Measurements from ENCODE around the gene TNFRSF4.

Gene TNFRSF4

DNA sequence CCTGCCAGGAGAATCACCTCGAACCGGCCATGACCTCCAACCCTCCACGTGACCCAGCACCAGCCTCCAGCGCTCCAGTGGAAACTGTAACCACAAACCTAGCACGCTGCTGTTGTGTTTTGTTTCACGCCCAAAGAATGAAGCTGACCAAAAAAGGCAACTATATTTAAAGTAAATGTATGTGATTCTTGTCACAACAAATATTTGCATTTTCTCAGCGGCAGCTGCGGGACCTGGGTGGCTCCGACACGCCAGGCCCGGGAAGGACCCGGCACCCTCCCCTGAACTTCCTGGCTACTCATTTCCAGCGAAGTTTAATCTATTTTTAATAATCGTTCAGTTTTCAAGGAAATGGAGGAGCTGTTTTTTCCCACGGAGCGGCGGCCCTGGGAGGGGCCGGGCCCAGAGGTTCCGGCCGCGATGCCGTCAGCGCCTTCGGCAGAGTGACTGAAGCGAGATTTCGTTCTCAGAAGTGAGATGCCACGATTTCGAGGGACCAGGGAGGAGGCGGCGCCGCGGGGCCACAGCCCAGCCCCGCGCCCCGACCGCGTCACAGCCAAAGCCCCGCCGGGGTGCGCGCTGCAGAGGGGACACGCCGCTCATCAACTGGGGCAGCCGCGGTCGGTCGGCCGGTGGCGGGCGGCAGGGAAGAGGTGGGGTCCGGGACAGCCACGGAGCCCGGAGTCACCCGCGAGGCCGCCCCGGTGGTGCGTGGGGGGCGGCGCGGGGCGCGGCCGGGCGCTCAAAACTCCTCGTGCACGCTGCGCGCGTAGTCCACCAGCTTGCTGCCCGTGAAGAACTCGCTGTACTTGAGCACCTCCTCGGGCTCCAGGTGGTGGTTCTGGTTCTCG, 3.0 kb upstream of the TNFRSF4 start:
- peak; percentile 58 for DNase-seq

DNA sequence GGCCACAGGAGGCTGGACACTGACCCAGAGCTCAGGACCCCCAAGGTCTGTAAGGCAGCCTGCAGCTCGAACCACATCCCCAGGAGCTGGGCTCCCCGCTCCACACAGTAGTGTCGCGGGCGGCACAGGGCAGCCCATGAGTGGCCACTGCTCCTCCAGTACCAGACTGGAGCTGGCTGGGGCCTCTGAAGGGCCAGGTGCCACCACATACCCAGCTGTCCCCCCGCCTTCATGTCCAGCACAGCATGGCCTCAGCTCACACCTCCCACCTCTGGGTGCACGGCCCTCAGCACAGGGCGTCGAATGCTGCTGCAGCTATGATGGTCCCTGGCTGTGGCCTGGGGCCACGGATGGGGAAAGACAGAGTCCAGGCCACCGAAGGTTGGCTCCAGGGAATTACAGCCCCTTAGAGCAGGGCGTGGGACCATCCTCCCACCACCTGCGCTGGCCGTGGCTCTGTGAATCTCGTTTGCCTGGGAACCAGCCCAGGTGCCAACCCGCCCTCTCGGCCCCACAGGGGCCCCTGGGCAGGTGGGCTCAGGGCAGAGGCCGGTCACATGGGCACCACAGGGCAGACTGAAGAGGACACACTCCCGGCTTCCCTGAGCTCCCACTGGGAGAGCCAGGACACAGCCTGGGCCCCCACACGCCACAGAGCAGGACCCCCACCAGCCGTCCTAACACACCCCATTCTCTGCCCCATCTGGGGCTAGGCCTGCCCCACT, 2.1 kb upstream of the TNFRSF4 start:
- DNase-seq, result no peak

- DNase-seq, result no peak
These were observed 1.2 kb upstream of the TNFRSF4 start for GRCh38 chr1:1215080-1215676.

GRCh38 chr1:1212780-1213344, 1.1 kb downstream of the TNFRSF4 start:
- peak; percentile 65 for DNase-seq

DNA sequence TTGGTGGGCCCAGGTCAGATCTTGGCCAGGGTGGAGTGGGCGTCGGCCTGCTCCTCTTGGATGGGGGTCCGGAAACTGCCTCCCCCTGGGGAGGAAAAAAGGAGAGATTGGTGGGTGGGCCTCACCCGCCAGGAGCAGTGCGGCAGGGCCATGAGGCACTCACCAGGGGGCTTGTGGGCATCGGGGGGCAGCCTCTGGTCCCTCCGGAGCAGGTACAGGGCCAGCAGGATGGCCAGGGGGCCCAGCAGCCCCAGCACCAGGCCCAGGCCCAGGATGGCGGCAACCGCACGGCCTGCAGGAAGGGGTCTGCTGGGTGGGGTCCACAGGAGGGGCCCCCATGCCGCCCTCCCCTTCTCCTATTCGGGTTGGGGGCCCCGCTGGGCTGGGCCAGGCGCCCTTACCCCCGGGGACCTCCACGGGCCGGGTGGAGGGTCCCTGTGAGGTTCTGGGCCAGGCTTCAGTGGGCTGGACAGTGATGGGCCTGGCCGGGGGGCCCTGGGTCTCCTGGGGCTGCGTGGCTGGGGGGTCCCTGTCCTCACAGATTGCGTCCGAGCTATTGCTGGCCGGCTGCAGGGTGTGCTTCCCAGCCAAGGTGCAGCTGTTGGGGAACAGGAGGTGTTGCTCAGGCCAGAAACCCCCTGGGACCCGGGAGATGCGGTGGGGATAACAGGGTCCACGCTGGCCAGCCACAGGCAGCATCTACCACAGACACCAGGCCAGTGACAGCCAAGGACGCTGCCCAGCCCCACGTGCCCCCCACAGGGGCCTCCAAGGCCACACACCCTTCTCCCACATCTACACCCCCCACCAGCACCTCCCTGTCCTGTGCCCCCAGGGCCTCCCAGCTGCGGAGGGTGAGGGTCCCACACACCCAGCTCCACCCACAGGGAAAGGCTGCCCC, 2.2 kb downstream of the TNFRSF4 start:
- peak; percentile 10 for DNase-seq

- peak; percentile 15 for DNase-seq
These were observed 3.0 kb downstream of the TNFRSF4 start for GRCh38 chr1:1210726-1211540.

DNA sequence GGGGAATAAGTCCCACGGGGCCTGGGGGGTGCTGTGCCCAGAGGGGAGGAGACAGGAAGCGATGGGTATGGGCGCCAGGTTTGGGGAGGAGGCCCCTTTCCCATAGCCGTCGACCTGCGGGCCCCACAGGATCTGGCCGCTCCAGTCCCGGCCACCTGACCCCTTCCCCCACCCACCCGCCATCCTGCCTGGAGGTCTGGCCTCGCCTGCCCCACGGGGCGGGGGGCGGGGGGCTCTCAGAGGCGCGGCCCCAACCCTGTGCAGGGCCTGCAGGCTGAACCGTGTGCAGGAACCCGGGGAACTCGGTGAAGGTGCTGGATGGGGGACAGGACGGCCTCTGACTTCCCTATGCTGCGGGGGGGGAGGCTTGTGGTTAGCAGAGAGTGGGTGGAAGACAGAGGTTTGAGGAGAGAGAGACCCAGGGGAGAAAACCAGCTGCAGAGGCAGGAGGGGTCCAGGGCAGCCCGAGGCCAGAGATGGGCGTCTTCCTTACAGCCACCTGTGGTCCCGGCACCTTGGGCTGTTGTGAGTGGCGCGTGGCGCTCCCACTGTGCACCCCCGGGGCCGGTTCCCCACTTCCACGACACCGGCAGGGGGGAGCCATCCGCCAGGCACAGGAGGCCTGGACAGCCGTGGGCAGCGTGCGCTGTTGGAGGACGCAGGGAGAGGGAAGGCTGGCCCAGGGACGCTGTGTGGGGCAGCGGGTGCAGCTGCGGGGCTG, 5.1 kb downstream of the TNFRSF4 start:
- peak; percentile 54 for DNase-seq

DNA sequence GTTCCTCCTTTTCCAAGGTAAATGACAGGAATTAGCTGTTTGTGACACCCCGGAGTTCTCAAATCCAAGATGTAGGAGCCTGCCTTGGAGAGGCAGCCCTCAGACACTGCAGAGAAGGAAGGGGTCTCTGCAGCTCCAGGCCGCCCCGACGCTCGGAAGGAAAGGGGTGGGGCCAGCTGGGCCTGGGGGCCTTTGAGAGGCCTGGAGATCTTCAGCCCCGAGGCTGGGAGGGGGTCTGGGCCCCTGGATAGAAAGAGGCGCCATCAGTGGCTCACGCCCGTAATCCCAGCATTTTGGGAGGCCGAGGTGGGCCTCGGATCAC, 6.4 kb downstream of the TNFRSF4 start:
- DNase-seq, result peak; percentile 10

DNA sequence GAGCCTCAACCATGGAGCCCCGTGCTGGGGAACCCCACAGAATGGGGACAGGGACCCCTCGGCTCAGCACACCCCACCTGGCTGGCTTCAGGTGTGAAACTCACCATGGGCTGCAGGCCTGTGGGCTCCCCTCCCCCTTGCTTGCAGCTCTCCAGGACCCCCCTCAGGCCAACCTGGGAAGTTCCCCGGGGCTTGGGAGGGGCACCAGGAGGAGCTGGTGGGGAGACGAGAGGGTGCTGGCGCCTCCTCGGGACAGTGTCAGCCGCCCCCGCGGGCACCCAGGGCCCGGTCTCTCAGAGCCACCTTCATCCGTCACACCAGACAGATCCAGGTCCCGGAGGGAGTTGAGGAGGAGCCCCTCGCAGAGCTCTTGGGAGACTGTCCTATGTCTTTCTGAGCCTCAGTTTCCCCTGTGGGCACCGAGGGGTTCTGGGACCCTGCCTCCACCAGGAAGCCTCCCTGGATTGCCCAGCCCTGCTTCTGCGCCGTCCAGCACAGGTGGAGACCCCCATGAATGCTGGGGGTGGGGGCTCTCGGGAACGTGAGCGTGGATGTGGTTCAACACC, 6.9 kb downstream of the TNFRSF4 start:
- DNase-seq, result peak; percentile 16

DNA sequence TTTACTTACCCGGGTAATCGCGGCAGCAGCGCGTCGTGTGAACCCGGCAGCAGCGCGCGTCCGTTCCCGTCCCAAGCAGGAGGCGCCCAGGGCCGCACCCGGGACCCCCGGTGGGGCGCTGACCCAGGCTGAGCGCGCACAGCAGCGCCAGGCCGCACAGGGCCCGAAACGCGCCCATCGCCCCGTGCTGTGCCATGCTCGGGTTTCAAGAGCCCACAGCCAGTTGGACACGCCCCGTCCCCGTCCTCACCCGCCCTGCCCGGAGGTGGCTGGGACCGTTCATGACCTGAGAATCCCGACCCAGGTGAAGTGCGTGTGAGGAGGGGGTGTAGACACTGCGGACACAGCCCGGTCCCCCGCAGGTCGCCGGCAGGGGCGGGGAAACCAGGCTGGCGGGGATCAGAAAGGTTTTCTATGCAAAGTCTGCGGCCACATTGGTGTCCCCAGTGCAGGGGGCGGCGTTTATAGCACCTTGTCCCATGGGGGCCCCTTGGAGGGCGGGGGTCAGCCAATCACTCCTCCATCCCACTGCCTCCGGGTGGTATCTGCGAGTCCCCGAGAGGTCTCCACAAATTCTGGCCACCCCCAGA, 7.5 kb downstream of the TNFRSF4 start, which contains the start of gene TNFRSF18:
TNFRSF18 (minus strand) TSS at position 217 of the 590 bp plus-strand sequence; CDS start at position 196, 21 bp downstream.
- DNase-seq, result peak; percentile 43

GRCh38 chr1:1205769-1206375, 8.1 kb downstream of the TNFRSF4 start:
- DNase-seq, result peak; percentile 20

DNA sequence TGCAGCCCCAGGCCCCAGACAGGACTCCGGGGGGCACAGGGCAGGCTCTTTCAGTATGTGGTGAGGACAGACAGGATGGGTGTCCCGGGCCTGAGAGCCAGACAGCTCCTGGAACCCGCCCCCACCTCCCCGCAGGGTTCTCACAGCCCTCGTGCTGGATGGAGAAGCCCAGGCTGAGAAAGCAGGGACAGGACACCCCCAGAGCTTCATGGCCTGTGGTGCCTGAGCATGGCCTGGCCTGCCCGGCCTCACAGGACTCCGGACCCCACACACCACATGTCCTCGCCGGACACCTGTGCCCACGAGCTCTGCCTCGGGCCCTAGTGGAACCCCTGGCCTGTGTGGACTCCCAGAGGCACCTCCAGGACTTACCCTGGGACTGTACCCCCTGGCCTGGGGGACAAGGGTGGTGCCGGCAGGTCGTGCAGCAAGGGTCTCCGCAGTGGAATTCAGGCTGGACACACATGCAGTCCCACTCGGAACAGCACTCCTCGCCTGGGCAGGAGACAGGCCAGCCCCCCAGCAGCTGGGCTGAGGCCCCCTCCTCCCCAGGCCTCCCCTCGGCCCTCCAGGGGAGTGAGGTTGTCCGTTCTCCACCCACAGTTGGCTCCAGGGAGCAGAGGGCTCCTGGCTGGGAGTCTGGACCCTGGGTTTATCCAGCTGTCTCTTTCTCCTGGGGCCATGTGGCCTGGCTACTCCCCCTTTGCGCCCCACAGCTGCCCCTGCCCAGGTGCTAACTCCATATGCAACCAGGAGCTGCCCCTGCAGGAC, 8.8 kb downstream of the TNFRSF4 start:
- DNase-seq, result peak; percentile 16

GRCh38 chr1:1204425-1204920, 9.5 kb downstream of the TNFRSF4 start:
- peak; percentile 8 for DNase-seq

- peak; percentile 16 for DNase-seq
These were observed 10.2 kb downstream of the TNFRSF4 start for GRCh38 chr1:1203561-1204424.

DNA sequence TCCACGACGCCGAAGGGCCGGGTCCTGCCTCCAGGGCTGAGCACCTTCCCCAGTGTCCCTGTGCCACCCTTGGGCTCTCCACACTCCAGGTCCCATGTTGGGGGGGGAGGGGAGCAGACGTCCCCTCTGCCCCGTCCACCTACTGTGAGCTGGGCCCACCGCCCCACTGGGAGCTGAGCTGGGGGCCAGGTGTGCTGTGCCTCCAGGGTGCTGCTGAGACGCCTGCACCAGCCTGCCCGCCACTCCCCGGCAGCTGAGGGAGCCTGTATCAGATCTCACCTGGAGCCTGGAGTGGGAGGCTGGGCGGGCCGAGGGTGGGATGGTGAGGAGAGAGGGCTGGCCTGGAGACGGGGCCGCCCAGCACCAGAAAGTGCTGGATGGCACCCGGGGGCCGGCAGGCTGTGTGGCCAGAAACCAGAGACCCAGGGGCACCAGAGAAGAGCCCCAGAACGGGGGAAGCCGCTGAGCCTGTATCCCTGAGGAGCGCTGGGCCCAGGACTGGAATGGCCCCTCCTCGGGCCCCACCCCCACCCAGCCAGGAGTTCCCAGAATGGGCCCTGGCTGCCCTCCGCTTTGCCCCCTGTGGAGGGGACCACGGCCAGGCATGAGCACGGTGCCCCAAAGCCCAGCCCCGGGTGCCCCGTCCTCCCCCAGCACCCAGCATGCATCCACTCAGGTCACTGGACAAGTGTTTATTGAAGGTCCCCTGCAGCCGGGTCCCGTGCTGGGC, 11.0 kb downstream of the TNFRSF4 start:
- peak; percentile 16 for DNase-seq

Measured in CD4-positive, alpha-beta T cell treated with Interleukin-15 for 1 hour (primary cell).